H1 (cell line): ENCODE measurements around the gene GLUL. TPM values are rescaled to one million over a fixed set of nuclear protein-coding genes. Genes with fewer than 3 reads are reported as not detected.

Experiments used
- CTCF ChIA-PET: fragments of 300-600 bp; sonication (Branson Sonifier 250); formaldehyde crosslinking; loops from one replicate; lab custom pipeline; 2021; ENCODE audit not compliant: partially characterized antibody; lab: Charles Lee
- POLR2A ChIA-PET: fragments of 300-600 bp; sonication (Branson Sonifier 250); formaldehyde crosslinking; loops from one replicate; lab custom pipeline; 2021; ENCODE audit warnings: inconsistent platforms; ENCODE audit not compliant: partially characterized antibody; lab: Charles Lee
- DNase-seq, 2 experiments: peaks; one replicate each; pipeline versions ENCODE4 v3.0.0 to v3.0.0-alpha.2; 2010 to 2022; ENCODE audit warnings: low spot score in 2 of 2, low read depth in 1 of 2, mixed read lengths in 1 of 2
- FAIRE-seq: peaks from 2 replicates; lab custom pipeline; 2011; peaks lifted over from hg19 to GRCh38; lab: Jason Lieb, UNC
- H2AFZ ChIP-seq: 2 replicates; pipeline ENCODE4 v1.8.1; 2012; ENCODE audit warnings: low read length, inconsistent platforms
- H2AK5ac ChIP-seq: 2 replicates; pipeline ENCODE4 v1.6.1; 2013; ENCODE audit warnings: low read depth, low read length
- H2BK120ac ChIP-seq: replicated peaks from 2 replicates; pipeline ENCODE3; 2013; ENCODE audit warnings: low read depth, low read length, inconsistent platforms
- H2BK12ac ChIP-seq: 2 replicates; pipeline ENCODE4 v1.6.1; 2013; ENCODE audit warnings: low read depth, low read length
- H2BK15ac ChIP-seq: 2 replicates; pipeline ENCODE4 v1.6.1; 2013; ENCODE audit warnings: low read length
- H2BK20ac ChIP-seq: 2 replicates; pipeline ENCODE4 v1.6.1; 2013; ENCODE audit warnings: low read length
- H2BK5ac ChIP-seq: 2 replicates; pipeline ENCODE4 v1.6.1; 2013; ENCODE audit warnings: low read depth, low read length
- H3K14ac ChIP-seq: 2 replicates; pipeline ENCODE4 v1.6.1; 2013; ENCODE audit warnings: inconsistent platforms; ENCODE audit not compliant: insufficient read length
- H3K18ac ChIP-seq: 2 replicates; pipeline ENCODE4 v1.6.1; 2013; ENCODE audit warnings: low read length; ENCODE audit errors: extremely low read depth
- H3K23ac ChIP-seq: 2 replicates; pipeline ENCODE4 v1.6.1; 2013; ENCODE audit warnings: inconsistent platforms; ENCODE audit not compliant: insufficient read length
- H3K23me2 ChIP-seq: 2 replicates; pipeline ENCODE4 v1.6.1; 2013; ENCODE audit warnings: low read depth, low read length
- H3K27ac ChIP-seq: 2 replicates; pipeline ENCODE4 v1.6.1; 2011; ENCODE audit warnings: low read depth, low read length, inconsistent platforms
- H3K27me3 ChIP-seq, 4 experiments: replicated peaks in 1 of 4; 1 replicate in 1 of 4; 2 replicates in 3 of 4; pipeline versions ENCODE4 v1.6.1 to v1.8.1; 2011 to 2013; ENCODE audit warnings: low read length in 3 of 4, mild to moderate bottlenecking in 3 of 4, inconsistent platforms in 2 of 4, mixed read lengths in 2 of 4, moderate library complexity in 1 of 4; ENCODE audit not compliant: control insufficient read depth in 3 of 4, insufficient read depth in 3 of 4; ENCODE audit errors: extremely low read depth in 1 of 4
- H3K36me3 ChIP-seq, 4 experiments: 2 replicates each; pipeline versions ENCODE4 v1.6.1 to v1.8.1; 2011 to 2013; ENCODE audit warnings: mild to moderate bottlenecking in 4 of 4, low read length in 3 of 4, moderate library complexity in 2 of 4, control low read depth in 1 of 4, inconsistent platforms in 1 of 4; ENCODE audit not compliant: insufficient read depth in 4 of 4, control insufficient read depth in 2 of 4
- H3K4ac ChIP-seq: replicated peaks from 2 replicates; pipeline ENCODE3; 2013; ENCODE audit warnings: low read length, low read depth, mixed read lengths, inconsistent platforms; ENCODE audit not compliant: insufficient read length
- H3K4me1 ChIP-seq, 4 experiments: replicated peaks in 1 of 4; 1 replicate in 1 of 4; 2 replicates in 3 of 4; pipeline versions ENCODE4 v1.6.1 to v1.8.1; 2011 to 2013; ENCODE audit warnings: low read length in 3 of 4, inconsistent platforms in 2 of 4, mixed read lengths in 1 of 4; ENCODE audit not compliant: insufficient read depth in 4 of 4, control insufficient read depth in 3 of 4
- H3K4me2 ChIP-seq, 2 experiments: 2 replicates each; pipeline versions ENCODE4 v1.6.1 to v1.8.1; 2011 to 2013; ENCODE audit warnings: low read depth in 2 of 2, low read length in 2 of 2, control low read depth in 1 of 2, inconsistent platforms in 1 of 2, mild to moderate bottlenecking in 1 of 2; ENCODE audit not compliant: insufficient read depth in 1 of 2
- H3K4me3 ChIP-seq, 4 experiments: fragments of 200-600, 300-600 bp in 1 of 4; sonication (generic), shearing (Covaris generic), sonication (Bioruptor Twin) in 1 of 4; 2 replicates each; pipeline versions ENCODE4 v1.5.1 to v1.8.1; 2011 to 2016; ENCODE audit warnings: low read length in 4 of 4, low read depth in 3 of 4, control low read depth in 2 of 4, inconsistent platforms in 2 of 4, mild to moderate bottlenecking in 2 of 4, mixed read lengths in 1 of 4, moderate library complexity in 1 of 4; ENCODE audit not compliant: insufficient read depth in 2 of 4; ENCODE audit errors: extremely low read depth in 1 of 4
- H3K56ac ChIP-seq: replicated peaks from 2 replicates; pipeline ENCODE3; 2013; ENCODE audit warnings: low read depth, mild to moderate bottlenecking, mixed read lengths, low read length, inconsistent platforms; ENCODE audit not compliant: insufficient read length
- H3K79me1 ChIP-seq: 2 replicates; pipeline ENCODE4 v1.6.1; 2013; ENCODE audit warnings: low read depth, low read length, control low read depth
- H3K79me2 ChIP-seq, 2 experiments: 2 replicates each; pipeline versions ENCODE4 v1.6.1 to v1.8.1; 2012 to 2013; ENCODE audit warnings: low read length in 2 of 2, mild to moderate bottlenecking in 2 of 2, inconsistent platforms in 1 of 2; ENCODE audit not compliant: insufficient read depth in 2 of 2, control insufficient read depth in 1 of 2
- H3K9ac ChIP-seq, 4 experiments: replicated peaks in 1 of 4; 1 replicate in 1 of 4; 2 replicates in 3 of 4; pipeline versions ENCODE4 v1.6.1 to v1.8.1; 2011 to 2013; ENCODE audit warnings: low read depth in 3 of 4, low read length in 3 of 4, control low read depth in 2 of 4, mild to moderate bottlenecking in 2 of 4, moderate library complexity in 2 of 4, inconsistent platforms in 1 of 4; ENCODE audit errors: extremely low read depth in 1 of 4
- H3K9me3 ChIP-seq, 2 experiments: 2 replicates each; pipeline versions ENCODE4 v1.6.1 to v1.8.1; 2012 to 2013; ENCODE audit warnings: mild to moderate bottlenecking in 2 of 2, moderate library complexity in 2 of 2, control low read depth in 1 of 2, inconsistent platforms in 1 of 2, low read depth in 1 of 2, low read length in 1 of 2, mixed read lengths in 1 of 2; ENCODE audit not compliant: insufficient read depth in 2 of 2
- H4K20me1 ChIP-seq, 2 experiments: replicated peaks in 1 of 2; 2 replicates each; pipeline versions ENCODE3 to v1.8.1; 2011 to 2013; ENCODE audit warnings: inconsistent platforms in 2 of 2, low read length in 2 of 2, mild to moderate bottlenecking in 1 of 2; ENCODE audit not compliant: insufficient read depth in 2 of 2, control insufficient read depth in 1 of 2
- H4K5ac ChIP-seq: 2 replicates; pipeline ENCODE4 v1.6.1; 2013; ENCODE audit warnings: low read length, low read depth, mixed read lengths, inconsistent platforms; ENCODE audit not compliant: insufficient read length
- H4K8ac ChIP-seq: 2 replicates; pipeline ENCODE4 v1.8.0; 2013; ENCODE audit warnings: mild to moderate bottlenecking, moderate library complexity, low read length, inconsistent platforms; ENCODE audit not compliant: insufficient read depth; ENCODE audit errors: extremely low read depth
- H4K91ac ChIP-seq: replicated peaks from 2 replicates; pipeline ENCODE3; 2013; ENCODE audit warnings: low read length, mixed read lengths, inconsistent platforms; ENCODE audit not compliant: insufficient read length
- BACH1 ChIP-seq: IDR thresholded peaks from 2 replicates; pipeline ENCODE4 v1.6.1; 2012; ENCODE audit warnings: low read length, improper control_type of control experiment
- BCL11A ChIP-seq, 2 experiments: IDR thresholded peaks; one replicate each; pipeline ENCODE4 v1.6.1; 2011; ENCODE audit warnings: low read depth in 2 of 2, low read length in 2 of 2, mild to moderate bottlenecking in 2 of 2
- CBX5 ChIP-seq: fragments of 300-800, 300-1000 bp; sonication (generic); IDR thresholded peaks from 2 replicates; pipeline ENCODE4 v1.7.1; 2016; ENCODE audit warnings: antibody characterized with exemption, low read length, low read depth
- CHD2 ChIP-seq: IDR thresholded peaks from 2 replicates; pipeline ENCODE4 v1.6.1; 2012; ENCODE audit warnings: low read length, improper control_type of control experiment
- EP300 ChIP-seq, 2 experiments: IDR thresholded peaks; 1 replicate in 1 of 2; 2 replicates in 1 of 2; pipeline ENCODE4 v1.6.1; 2011 to 2012; ENCODE audit warnings: low read depth in 2 of 2, low read length in 2 of 2, mild to moderate bottlenecking in 2 of 2, borderline replicate concordance in 1 of 2, inconsistent platforms in 1 of 2, moderate library complexity in 1 of 2
- GABPA ChIP-seq: IDR thresholded peaks from 2 replicates; pipeline ENCODE4 v1.6.1; 2011; ENCODE audit warnings: mild to moderate bottlenecking, low read length, moderate library complexity, borderline replicate concordance; ENCODE audit not compliant: insufficient read depth
- HDAC2 ChIP-seq, 2 experiments: fragments of 300-600 bp in 1 of 2; sonication (generic) in 1 of 2; IDR thresholded peaks; 2 replicates each; pipeline ENCODE4 v1.6.1; 2011 to 2012; ENCODE audit warnings: low read depth in 2 of 2, low read length in 2 of 2, mild to moderate bottlenecking in 2 of 2, moderate library complexity in 2 of 2, borderline replicate concordance in 1 of 2, inconsistent platforms in 1 of 2
- HDAC6 ChIP-seq: IDR thresholded peaks from one replicate; pipeline ENCODE4 v1.7.1; 2012; ENCODE audit warnings: low read depth, mild to moderate bottlenecking, inconsistent platforms, low read length, moderate library complexity
- POU5F1 ChIP-seq: IDR thresholded peaks from 2 replicates; pipeline ENCODE4 v1.6.1; 2011; ENCODE audit warnings: low read depth, mild to moderate bottlenecking, low read length, moderate library complexity
- RAD21 ChIP-seq, 2 experiments: IDR thresholded peaks in 1 of 2; conservative IDR thresholded peaks in 1 of 2; 2 replicates each; pipeline ENCODE4 v1.6.1; 2011; ENCODE audit warnings: low read depth in 2 of 2, low read length in 2 of 2, improper control_type of control experiment in 1 of 2, inconsistent platforms in 1 of 2, mild to moderate bottlenecking in 1 of 2, moderate library complexity in 1 of 2
- SAP30 ChIP-seq: fragments of 300-600 bp; sonication (generic); IDR thresholded peaks from 2 replicates; pipeline ENCODE4 v1.7.1; 2012; ENCODE audit warnings: low read length, moderate library complexity, mild to moderate bottlenecking, inconsistent platforms; ENCODE audit not compliant: insufficient read depth, insufficient replicate concordance
- WGBS, 2 experiments: shearing (Covaris generic) in 1 of 2; methylation state at CpG; one replicate each; pipeline versions ENCODE4 v1.1.6 to v1.1.7; 2013 to 2015; ENCODE audit warnings: low lambda C conversion rate in 2 of 2, mixed read lengths in 2 of 2, inconsistent platforms in 1 of 2, low coverage in 1 of 2, missing lambda C conversion rate in 1 of 2; ENCODE audit not compliant: insufficient replicate concordance in 2 of 2, insufficient coverage in 1 of 2, insufficient read length in 1 of 2; ENCODE audit errors: extremely low coverage in 1 of 2, missing lambda C conversion rate in 1 of 2; 5-methylcytosine and 5-hydroxymethylcytosine counted together
- polyA plus RNA-seq, 7 experiments: library from polyadenylated mRNA; depleted of rRNA in 3 of 7; stranded (reverse) in 5 of 7; unstranded in 2 of 7; fragments of >200 nt in 5 of 7; fragments of 200-250 nt in 2 of 7; gene quantifications; 1 replicate in 5 of 7; 2 replicates in 1 of 7; 4 replicates in 1 of 7; pipeline versions ENCODE4 v1.2.1 to v1.2.3, GENCODE V29; 2011 to 2013; ENCODE audit warnings: missing spikeins in 2 of 7, mixed read lengths in 2 of 7
- total RNA-seq: library from RNA; stranded (reverse); fragmentation: NEBNext Ultra II Directional; extraction: Animal tissue kit (Norgen Biotek cat#: 25700); gene quantifications from 2 replicates; pipeline ENCODE4 v1.2.1, GENCODE V29; 2021
- TF ChIP-seq, protein P1 (sequence below): IDR thresholded peaks from 2 replicates; pipeline ENCODE4 v1.6.1; 2012; ENCODE audit warnings: low read length, inconsistent platforms

GLUL gene
- total and polyA plus RNA-seq, 2 of the 8 experiments (the other 6 are each of a cell fraction or from before 2014, with no cell fraction given): 261 to 453 TPM

DNA sequence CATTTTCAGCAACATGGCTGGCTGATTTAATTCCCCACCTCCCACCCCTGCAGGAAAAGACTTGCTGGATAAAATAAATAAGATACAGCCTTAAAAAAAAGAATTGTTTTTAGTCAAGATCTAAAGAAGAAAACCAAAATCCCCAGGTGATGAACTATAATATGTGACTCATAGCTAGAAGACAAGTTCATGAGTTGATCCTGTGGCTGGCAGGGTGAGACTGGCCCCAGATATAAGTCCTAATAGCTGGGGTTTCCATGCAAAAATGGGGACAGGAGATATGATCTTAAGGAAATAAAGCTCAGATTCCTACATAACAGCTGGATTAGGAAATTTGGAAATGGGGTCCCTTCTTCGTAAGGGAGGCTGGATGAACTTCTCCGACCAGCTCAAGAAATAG lies 36.5 kb upstream of the GLUL start:
- ChIA-PET CTCF (interaction anchor here (0.7 to 1.4 kb wide), 5 partner anchors 9 to 343 kb away, joined by 3 to 4 read pairs (median 3); no protein-coding TSS in a partner anchor), POLR2A (no interaction called here)
- H2AK5ac ChIP-seq: no peak overlapping the region
- H2BK20ac ChIP-seq: no peak overlapping the region
- no peak overlapping the region for H2AFZ ChIP-seq
- no peaks in the 10 kb centered on the region for H4K20me1 ChIP-seq
- H3K79me2 ChIP-seq: no peaks in the 10 kb centered on the region
- no peak overlapping the region for H2BK5ac ChIP-seq
- no peak overlapping the region for H2BK12ac ChIP-seq
- no peak overlapping the region for H3K23ac ChIP-seq
- no peak overlapping the region for H4K91ac ChIP-seq
- FAIRE-seq (no peak), DNase-seq (no peak)
- H3K79me1 ChIP-seq: no peaks in the 10 kb centered on the region
- H3K4me3 ChIP-seq: no peak overlapping the region
- no peak overlapping the region for H3K56ac ChIP-seq
- no peak overlapping the region for H2BK15ac ChIP-seq
- no peaks in the 10 kb centered on the region for H3K4me1 ChIP-seq
- H3K27ac ChIP-seq: no peak overlapping the region
- no peak overlapping the region for H3K9ac ChIP-seq
- no peaks in the 10 kb centered on the region for H3K23me2 ChIP-seq
- no peaks in the 10 kb centered on the region for H3K36me3 ChIP-seq
- H4K5ac ChIP-seq: no peak overlapping the region
- no peak for TF ChIP-seq RAD21 (IDR thresholded peaks at IDR 0.05 in 1 of 2, conservative IDR thresholded peaks at IDR 0.05 in 1 of 2; ENCODE audit: low read depth in 2 of 2, low read length in 2 of 2)
- no peak for TF ChIP-seq SAP30
- TF ChIP-seq BCL11A (IDR thresholded peaks at IDR 0.05; ENCODE audit: low read depth in 2 of 2, low read length in 2 of 2): no peak
- no peak for TF ChIP-seq EP300 (IDR thresholded peaks at IDR 0.05; ENCODE audit: borderline replicate concordance in 1 of 2, low read depth in 2 of 2, low read length in 2 of 2)
- no peak for TF ChIP-seq CHD2
- TF ChIP-seq, protein P1, sequence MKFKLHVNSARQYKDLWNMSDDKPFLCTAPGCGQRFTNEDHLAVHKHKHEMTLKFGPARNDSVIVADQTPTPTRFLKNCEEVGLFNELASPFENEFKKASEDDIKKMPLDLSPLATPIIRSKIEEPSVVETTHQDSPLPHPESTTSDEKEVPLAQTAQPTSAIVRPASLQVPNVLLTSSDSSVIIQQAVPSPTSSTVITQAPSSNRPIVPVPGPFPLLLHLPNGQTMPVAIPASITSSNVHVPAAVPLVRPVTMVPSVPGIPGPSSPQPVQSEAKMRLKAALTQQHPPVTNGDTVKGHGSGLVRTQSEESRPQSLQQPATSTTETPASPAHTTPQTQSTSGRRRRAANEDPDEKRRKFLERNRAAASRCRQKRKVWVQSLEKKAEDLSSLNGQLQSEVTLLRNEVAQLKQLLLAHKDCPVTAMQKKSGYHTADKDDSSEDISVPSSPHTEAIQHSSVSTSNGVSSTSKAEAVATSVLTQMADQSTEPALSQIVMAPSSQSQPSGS: no peak
- no peak for TF ChIP-seq BACH1
- no peak for TF ChIP-seq POU5F1
- no peak for TF ChIP-seq GABPA
- no peak for TF ChIP-seq HDAC2 (IDR thresholded peaks at IDR 0.05; ENCODE audit: borderline replicate concordance in 1 of 2, low read depth in 2 of 2, low read length in 2 of 2)
- no peak for TF ChIP-seq CBX5
- no peak for TF ChIP-seq HDAC6
- WGBS, 2 experiments: 100% methylated on average over 2 of the region's 2 CpGs; no CpG with 5 or more reads in 1 of the 2 experiments
- no peaks in the 10 kb centered on the region for H3K9me3 ChIP-seq
- H2BK120ac ChIP-seq: no peak overlapping the region
- H3K4me2 ChIP-seq: no peak overlapping the region
- H3K27me3 ChIP-seq: no peaks in the 10 kb centered on the region
- H4K8ac ChIP-seq: no peak overlapping the region
- no peak overlapping the region for H3K18ac ChIP-seq
- no peak overlapping the region for H3K4ac ChIP-seq
- H3K14ac ChIP-seq: no peak overlapping the region
